Measurements from ENCODE around the gene PEAK1. TPM values are rescaled to one million over a fixed set of nuclear protein-coding genes. Genes with fewer than 3 reads are reported as not detected.

Gene PEAK1
- total and polyA plus RNA-seq, 2 donors (not counting 3 experiments of a cell fraction or from before 2014, with no cell fraction given), result 17.9 to 91.9 TPM

- TF ChIP-seq POLR2AphosphoS5 (IDR thresholded peaks at IDR 0.05; ENCODE audit: insufficient read depth, low read depth, low read length), result no peak
- no peak for TF ChIP-seq FOS (IDR thresholded peaks at IDR 0.05; ENCODE audit: borderline replicate concordance, insufficient read depth, low read length)
- no peak for TF ChIP-seq MYC (IDR thresholded peaks at IDR 0.05; ENCODE audit: low read depth, low read length)
- no peak for TF ChIP-seq EZH2 (IDR thresholded peaks at IDR 0.05; ENCODE audit: borderline replicate concordance, low read depth, low read length, severe bottlenecking)
- TF ChIP-seq JUN (IDR thresholded peaks at IDR 0.05; ENCODE audit: borderline replicate concordance, insufficient read depth, insufficient read length, low read depth), result no peak
- TF ChIP-seq MAX (IDR thresholded peaks at IDR 0.05; ENCODE audit: insufficient read depth, insufficient read length), result no peak
- TF ChIP-seq POLR2A (IDR thresholded peaks at IDR 0.05; ENCODE audit: low read depth, low read length), result no peak
- TF ChIP-seq CTCF (IDR thresholded peaks at IDR 0.05; ENCODE audit: extremely low read depth in 1 of 2, insufficient read depth in 1 of 2, low read depth in 1 of 2, low read length in 2 of 2), result no peak
- no peak for TF ChIP-seq GATA2 (IDR thresholded peaks at IDR 0.05; ENCODE audit: insufficient read depth, insufficient read length, low read depth, low read length)
- BruUV-seq (replicated peaks), result no TSS peak
- H3K27ac ChIP-seq (ENCODE audit: insufficient read depth, low read depth, low read length), result no peak overlapping the region
- no peak overlapping the region for H3K4me3 ChIP-seq (replicated peaks in 1 of 3; ENCODE audit: insufficient read depth in 1 of 3, low read depth in 1 of 3, low read length in 3 of 3)
- H3K79me2 ChIP-seq (ENCODE audit: control insufficient read depth, insufficient read depth, low read length), result peaks cover 98% of the 10 kb centered on the region
- DNase-seq (ENCODE audit: low read depth, low spot score) (no peak), FAIRE-seq (no peak)
- H3K9me3 ChIP-seq (replicated peaks; ENCODE audit: control insufficient read depth, insufficient read depth, low read length), result no peaks in the 10 kb centered on the region
- no peaks in the 10 kb centered on the region for H3K27me3 ChIP-seq (ENCODE audit: control insufficient read depth in 2 of 2, insufficient read depth in 2 of 2, low read length in 2 of 2)
- H3K4me1 ChIP-seq (ENCODE audit: control insufficient read depth, extremely low read depth, insufficient read depth, low read length), result peaks cover 12% of the 10 kb centered on the region
- no peaks in the 10 kb centered on the region for H3K36me3 ChIP-seq (ENCODE audit: control insufficient read depth in 2 of 2, extremely low read depth in 1 of 2, insufficient read depth in 2 of 2, low read length in 2 of 2)
- ChIA-PET POLR2A (no interaction called here), CTCF (no interaction called here)
- intact Hi-C loops (cut with micrococcal nuclease) (no loop called here), dilution Hi-C loops (cut with MboI; ENCODE audit: extremely low pct_ligation_motif_present, low sequenced_read_pairs) (no loop called here)
- no peaks in the 10 kb centered on the region for H3K9me1 ChIP-seq (replicated peaks; ENCODE audit: control insufficient read depth, extremely low read depth, insufficient read depth, low read length)
- H4K20me1 ChIP-seq (replicated peaks; ENCODE audit: control insufficient read depth, extremely low read depth, insufficient read depth, low read length), result peaks cover 26% of the 10 kb centered on the region
- no peak overlapping the region for H3K9ac ChIP-seq (replicated peaks; ENCODE audit: extremely low read depth, insufficient read depth, low read length)
- no peak overlapping the region for H3K4me2 ChIP-seq (ENCODE audit: insufficient read depth, low read length)
- no peak overlapping the region for H2AFZ ChIP-seq (ENCODE audit: low read depth, low read length)
Measured at GRCh38 chr15:77411619-77411976, 8.3 kb downstream of the PEAK1 start.
